HepG2 (cell line): ENCODE measurements around the gene MED13. TPM values are rescaled to one million over a fixed set of nuclear protein-coding genes. Genes with fewer than 3 reads are reported as not detected.

ENCODE experiments used
- ARHGAP35 ChIP-seq: sonication (generic); formaldehyde crosslinking; IDR thresholded peaks from 2 replicates; pipeline ENCODE4 v1.9.0; 2022; ENCODE audit warnings: mild to moderate bottlenecking, inconsistent platforms, moderate library complexity, missing genetic modification reagents, borderline replicate concordance
- ARNT2 ChIP-seq: sonication (generic); formaldehyde crosslinking; IDR thresholded peaks from 2 replicates; pipeline ENCODE4 v1.8.0; 2022; ENCODE audit warnings: mild to moderate bottlenecking, low read depth, missing genetic modification reagents, moderate library complexity
- ELF3 ChIP-seq: IDR thresholded peaks from 2 replicates; pipeline ENCODE4 v1.6.1; 2016; ENCODE audit warnings: missing genetic modification reagents, missing compliant biosample characterization
- FOXP1 ChIP-seq, 2 experiments: fragments of 450-650 bp in 1 of 2; IDR thresholded peaks; 2 replicates each; pipeline ENCODE4 v1.6.1; 2017 to 2018; ENCODE audit warnings: antibody characterized with exemption in 1 of 2
- HOXA3 ChIP-seq: sonication (generic); formaldehyde crosslinking; IDR thresholded peaks from 2 replicates; pipeline ENCODE4 v1.5.0; 2020; ENCODE audit warnings: missing genetic modification reagents
- PHF5A ChIP-seq: IDR thresholded peaks from one replicate; pipeline ENCODE4 v1.6.1; 2018; ENCODE audit warnings: low read depth, missing genetic modification reagents; ENCODE audit not compliant: unreplicated experiment
- SALL2 ChIP-seq: sonication (generic); formaldehyde crosslinking; IDR thresholded peaks from 2 replicates; pipeline ENCODE4 v1.8.1; 2023; ENCODE audit warnings: mild to moderate bottlenecking, missing genetic modification reagents, inconsistent platforms
- SAP130 ChIP-seq: IDR thresholded peaks from 2 replicates; pipeline ENCODE4 v1.6.1; 2016; ENCODE audit warnings: low read depth
- ZFP37 ChIP-seq: sonication (generic); formaldehyde crosslinking; IDR thresholded peaks from 2 replicates; pipeline ENCODE4 v1.4.0; 2020; ENCODE audit warnings: missing genetic modification reagents, borderline replicate concordance
- ZNF232 ChIP-seq: sonication (generic); formaldehyde crosslinking; IDR thresholded peaks from 2 replicates; pipeline ENCODE4 v1.4.0; 2020; ENCODE audit warnings: missing genetic modification reagents, borderline replicate concordance
- ZNF362 ChIP-seq: sonication (generic); formaldehyde crosslinking; IDR thresholded peaks from 2 replicates; pipeline ENCODE4 v1.4.0; 2020; ENCODE audit warnings: missing genetic modification reagents, mild to moderate bottlenecking, borderline replicate concordance
- ZNF710 ChIP-seq: sonication (generic); formaldehyde crosslinking; IDR thresholded peaks from 2 replicates; pipeline ENCODE4 v1.5.0; 2020; ENCODE audit warnings: mild to moderate bottlenecking, missing genetic modification reagents, borderline replicate concordance
- polyA plus RNA-seq, 8 experiments: library from polyadenylated mRNA; depleted of rRNA in 3 of 8; stranded (reverse) in 7 of 8; unstranded in 1 of 8; fragments of >200 nt; fragmentation: Illumina TruSeq in 4 of 8; extraction: Trizol in 4 of 8; gene quantifications; 2 replicates each; pipeline versions ENCODE4 v1.2.1 to v1.2.3, GENCODE V29; 2011 to 2016; ENCODE audit warnings: low read depth in 4 of 8, missing spikeins in 1 of 8, mixed read lengths in 1 of 8; ENCODE audit not compliant: insufficient read depth in 1 of 8
- total RNA-seq, 5 experiments: library from RNA; depleted of rRNA; stranded (reverse); fragments of >200 nt; fragmentation: Illumina TruSeq; extraction: Trizol; gene quantifications; 2 replicates each; pipeline ENCODE4 v1.2.3, GENCODE V29; 2016; ENCODE audit warnings: low read depth in 1 of 5
- TF ChIP-seq, protein P1 (sequence below): sonication (generic); formaldehyde crosslinking; IDR thresholded peaks from 2 replicates; pipeline ENCODE4 v1.5.1; 2020; ENCODE audit warnings: mild to moderate bottlenecking, moderate library complexity, missing genetic modification reagents
- TF ChIP-seq, protein P2 (sequence below): sonication (generic); formaldehyde crosslinking; IDR thresholded peaks from 2 replicates; pipeline ENCODE4 v1.4.0; 2020; ENCODE audit warnings: missing genetic modification reagents, borderline replicate concordance

The MED13 gene
- total and polyA plus RNA-seq, 2 of the 13 experiments (the other 11 are each of a cell fraction or from before 2014, with no cell fraction given), result 27.4 to 69.1 TPM

DNA sequence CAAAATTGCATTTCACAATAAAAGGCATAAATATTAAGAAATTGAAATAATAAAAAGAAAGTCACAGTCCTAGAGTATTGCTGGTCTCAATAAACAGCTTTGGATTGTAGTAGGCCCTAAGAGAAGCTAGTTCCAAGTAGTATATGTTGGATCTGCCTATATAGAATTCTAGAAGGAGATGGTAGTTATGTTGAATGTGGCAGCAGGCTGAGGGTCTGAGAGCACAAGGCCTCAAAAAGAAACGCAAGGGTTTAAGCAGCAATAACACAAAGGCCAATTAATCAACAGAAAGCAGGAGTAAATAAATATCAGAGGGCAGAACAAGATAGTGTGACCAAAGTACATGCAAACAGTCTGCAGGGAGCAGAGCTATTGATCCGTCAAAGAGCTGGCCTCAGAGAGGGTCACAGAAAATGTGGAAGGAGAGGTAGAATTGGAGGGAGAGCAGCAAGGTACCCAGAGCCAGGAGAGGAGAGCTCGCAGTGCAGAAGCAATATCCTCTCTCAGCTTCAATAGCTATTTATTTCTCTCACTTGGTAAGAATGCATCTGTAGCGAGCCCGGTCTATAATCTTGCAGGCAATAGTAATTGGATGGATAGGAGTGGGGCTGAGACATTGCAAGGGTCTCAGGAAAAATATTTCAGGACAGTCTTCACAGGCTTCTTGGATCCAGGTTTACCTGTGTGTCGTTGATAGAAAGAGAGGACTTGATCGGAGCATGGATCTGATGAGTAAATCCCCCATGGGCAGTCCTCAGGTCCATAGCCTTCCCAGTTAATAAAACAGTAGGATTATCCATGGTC is 25.1 kb upstream of the MED13 start (continued):
- TF ChIP-seq ZNF710 (CRISPR knock-in tag) (peak; percentile 99), ARHGAP35 (peak; percentile 32; the same call in 1 of the 2 replicates), ZFP37 (0 out of 2 replicates have a peak, but pooled peaks have one; percentile 60), HOXA3 (peak; percentile 91), SALL2 (CRISPR knock-in tag) (peak; percentile 46; the same call in 1 of the 2 replicates), PHF5A (CRISPR knock-in tag) (peak; percentile 93), FOXP1 (IDR thresholded peaks at IDR 0.05) (peak; percentile 87), FOXP1 (CRISPR knock-in tag; IDR thresholded peaks at IDR 0.05) (peak; percentile 96), ARNT2 (CRISPR knock-in tag) (peak; percentile 59; the same call in 1 of the 2 replicates), ZNF232 (CRISPR knock-in tag) (peak; percentile 83; the same call in 1 of the 2 replicates), ELF3 (peak; percentile 52), SAP130 (CRISPR knock-in tag) (peak; percentile 65), ZNF362 (CRISPR knock-in tag) (peak; percentile 64; the same call in 1 of the 2 replicates)
- TF ChIP-seq, protein P1, sequence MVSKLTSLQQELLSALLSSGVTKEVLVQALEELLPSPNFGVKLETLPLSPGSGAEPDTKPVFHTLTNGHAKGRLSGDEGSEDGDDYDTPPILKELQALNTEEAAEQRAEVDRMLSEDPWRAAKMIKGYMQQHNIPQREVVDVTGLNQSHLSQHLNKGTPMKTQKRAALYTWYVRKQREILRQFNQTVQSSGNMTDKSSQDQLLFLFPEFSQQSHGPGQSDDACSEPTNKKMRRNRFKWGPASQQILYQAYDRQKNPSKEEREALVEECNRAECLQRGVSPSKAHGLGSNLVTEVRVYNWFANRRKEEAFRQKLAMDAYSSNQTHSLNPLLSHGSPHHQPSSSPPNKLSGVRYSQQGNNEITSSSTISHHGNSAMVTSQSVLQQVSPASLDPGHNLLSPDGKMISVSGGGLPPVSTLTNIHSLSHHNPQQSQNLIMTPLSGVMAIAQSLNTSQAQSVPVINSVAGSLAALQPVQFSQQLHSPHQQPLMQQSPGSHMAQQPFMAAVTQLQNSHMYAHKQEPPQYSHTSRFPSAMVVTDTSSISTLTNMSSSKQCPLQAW (CRISPR knock-in tag), result peak; percentile 78
- TF ChIP-seq, protein P2, sequence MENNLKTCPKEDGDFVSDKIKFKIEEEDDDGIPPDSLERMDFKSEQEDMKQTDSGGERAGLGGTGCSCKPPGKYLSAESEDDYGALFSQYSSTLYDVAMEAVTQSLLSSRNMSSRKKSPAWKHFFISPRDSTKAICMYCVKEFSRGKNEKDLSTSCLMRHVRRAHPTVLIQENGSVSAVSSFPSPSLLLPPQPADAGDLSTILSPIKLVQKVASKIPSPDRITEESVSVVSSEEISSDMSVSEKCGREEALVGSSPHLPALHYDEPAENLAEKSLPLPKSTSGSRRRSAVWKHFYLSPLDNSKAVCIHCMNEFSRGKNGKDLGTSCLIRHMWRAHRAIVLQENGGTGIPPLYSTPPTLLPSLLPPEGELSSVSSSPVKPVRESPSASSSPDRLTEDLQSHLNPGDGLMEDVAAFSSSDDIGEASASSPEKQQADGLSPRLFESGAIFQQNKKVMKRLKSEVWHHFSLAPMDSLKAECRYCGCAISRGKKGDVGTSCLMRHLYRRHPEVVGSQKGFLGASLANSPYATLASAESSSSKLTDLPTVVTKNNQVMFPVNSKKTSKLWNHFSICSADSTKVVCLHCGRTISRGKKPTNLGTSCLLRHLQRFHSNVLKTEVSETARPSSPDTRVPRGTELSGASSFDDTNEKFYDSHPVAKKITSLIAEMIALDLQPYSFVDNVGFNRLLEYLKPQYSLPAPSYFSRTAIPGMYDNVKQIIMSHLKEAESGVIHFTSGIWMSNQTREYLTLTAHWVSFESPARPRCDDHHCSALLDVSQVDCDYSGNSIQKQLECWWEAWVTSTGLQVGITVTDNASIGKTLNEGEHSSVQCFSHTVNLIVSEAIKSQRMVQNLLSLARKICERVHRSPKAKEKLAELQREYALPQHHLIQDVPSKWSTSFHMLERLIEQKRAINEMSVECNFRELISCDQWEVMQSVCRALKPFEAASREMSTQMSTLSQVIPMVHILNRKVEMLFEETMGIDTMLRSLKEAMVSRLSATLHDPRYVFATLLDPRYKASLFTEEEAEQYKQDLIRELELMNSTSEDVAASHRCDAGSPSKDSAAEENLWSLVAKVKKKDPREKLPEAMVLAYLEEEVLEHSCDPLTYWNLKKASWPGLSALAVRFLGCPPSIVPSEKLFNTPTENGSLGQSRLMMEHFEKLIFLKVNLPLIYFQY (CRISPR knock-in tag), result 0 out of 2 replicates have a peak, but pooled peaks have one; percentile 32
